Spleen (tissue), 11 donors: ENCODE data around the gene GPRC5D. TPM values are rescaled to one million over a fixed set of nuclear protein-coding genes. Genes with fewer than 3 reads are reported as not detected.

ENCODE experiments used
- DNase-seq: peaks from one replicate; pipeline ENCODE4 v3.0.0-alpha.2; 2020
- H3K27ac ChIP-seq, 8 donors: fragments of 200-600 bp; sonication (generic) in 7 of 8; 1 replicate in 4 of 8; 2 replicates in 4 of 8; pipeline versions ENCODE4 v1.5.0 to v1.8.0; 2016 to 2021; ENCODE audit warnings: inconsistent platforms in 4 of 8, mild to moderate bottlenecking in 4 of 8, moderate library complexity in 1 of 8
- H3K27me3 ChIP-seq, 7 donors: fragments of 200-600 bp; sonication (generic) in 6 of 7; replicated peaks in 1 of 7; 1 replicate in 4 of 7; 2 replicates in 3 of 7; pipeline versions ENCODE4 v1.5.0 to v1.8.0; 2016 to 2021; ENCODE audit warnings: inconsistent platforms in 3 of 7, mild to moderate bottlenecking in 1 of 7
- H3K36me3 ChIP-seq, 6 donors: fragments of 200-600 bp; sonication (generic) in 5 of 6; 1 replicate in 4 of 6; 2 replicates in 2 of 6; pipeline versions ENCODE4 v1.5.0 to v1.8.0; 2016 to 2021; ENCODE audit warnings: inconsistent platforms in 2 of 6
- H3K4me1 ChIP-seq, 6 donors: fragments of 200-600 bp; sonication (generic) in 5 of 6; 1 replicate in 3 of 6; 2 replicates in 3 of 6; pipeline versions ENCODE4 v1.5.0 to v1.8.0; 2016 to 2021; ENCODE audit warnings: inconsistent platforms in 3 of 6
- H3K4me3 ChIP-seq, 8 donors: fragments of 200-600 bp; sonication (generic) in 7 of 8; 1 replicate in 4 of 8; 2 replicates in 4 of 8; pipeline versions ENCODE4 v1.5.0 to v1.8.0; 2016 to 2021; ENCODE audit warnings: inconsistent platforms in 4 of 8, mild to moderate bottlenecking in 4 of 8, moderate library complexity in 2 of 8
- H3K9me3 ChIP-seq, 8 donors: fragments of 200-600 bp; sonication (generic) in 7 of 8; 1 replicate in 4 of 8; 2 replicates in 4 of 8; pipeline versions ENCODE4 v1.5.0 to v1.8.0; 2016 to 2021; ENCODE audit warnings: inconsistent platforms in 4 of 8
- CTCF ChIP-seq, 11 experiments: fragments of 200-600 bp in 7 of 11; fragments of 450-650 bp in 4 of 11; sonication (generic) in 4 of 11; IDR thresholded peaks in 8 of 11; conservative IDR thresholded peaks in 3 of 11; 1 replicate in 7 of 11; 2 replicates in 4 of 11; pipeline versions ENCODE4 v1.4.0 to v1.8.0; 2016 to 2021; ENCODE audit warnings: antibody characterized with exemption in 11 of 11, inconsistent platforms in 4 of 11, mild to moderate bottlenecking in 1 of 11
- POLR2A ChIP-seq, 3 donors: fragments of 450-650 bp; IDR thresholded peaks; one replicate each; pipeline ENCODE4 v1.5.1; 2017; ENCODE audit warnings: antibody characterized with exemption in 3 of 3, mild to moderate bottlenecking in 1 of 3
- POLR2AphosphoS5 ChIP-seq, 3 donors: sonication (generic); formaldehyde crosslinking; IDR thresholded peaks; one replicate each; pipeline ENCODE4 v1.5.1; 2017; ENCODE audit warnings: antibody characterized with exemption in 3 of 3
- WGBS, 5 donors: extraction: QIAGEN DNeasy Blood & Tissue Kit in 3 of 5; methylation state at CpG; one replicate each; pipeline versions ENCODE4 v1.1.5 to v1.1.7; 2013 to 2018; 5-methylcytosine and 5-hydroxymethylcytosine counted together
- intact Hi-C: fragments of 100-400 bp; cut with DNase I; formaldehyde crosslinking; loops from one replicate; pipeline ENCODE4 v1.15.0; 2023; ENCODE audit warnings: low total_unique reads
- polyA plus RNA-seq, 3 donors: library from polyadenylated mRNA; stranded (reverse); fragments of 200-250 nt; gene quantifications; one replicate each; pipeline ENCODE4 v1.2.1, GENCODE V29; 2013
- total RNA-seq, 7 donors: library from RNA; depleted of rRNA in 3 of 7; stranded (reverse); fragments of >200 nt in 3 of 7; fragmentation: NEBNext Ultra II Directional in 4 of 7; extraction: Animal tissue kit (Norgen Biotek cat#: 25700) in 4 of 7; gene quantifications; one replicate each; pipeline versions ENCODE4 v1.1.0 to v1.2.1, GENCODE V29; 2016 to 2021
- donor health status: healthy with polysubstance abuse.
- donor health status: DM: no; HTN: no; CAD: no; lungs with moderate emphysema.
- donor health status: DM: no; HTN: no; CAD: no.
- donor health status: Bipolar disorder and iron deficiency.
- donor health status: healthy.
- donor health status: DM: no; HTN: no; CAD: no.
- donor health status: DM: yes; HTN: yes; CAD: no.

The GPRC5D gene
- total and polyA plus RNA-seq, 10 donors = 0.23 to 1.4 (median 0.41) TPM; not detected in 5

GRCh38 chr12:12916135-12916944, 35.6 kb downstream of the GPRC5D start:
- H3K36me3 ChIP-seq = no peaks in the 10 kb centered on the region
- peak overlapping the region in 6 of 8 donors; percentile 48 to 72 (median 64) for H3K27ac ChIP-seq
- WGBS, 5 donors = 16 to 18% (median 17%) methylated on average over 19 of the region's 19 CpGs
- peaks cover 5 to 19% (median 15%) of the 10 kb centered on the region in 6 donors for H3K4me1 ChIP-seq
- peak overlapping the region in 2 of 8 donors; percentile 3 to 41 for H3K4me3 ChIP-seq
- peak; percentile 94 for DNase-seq
- no peaks in the 10 kb centered on the region for H3K9me3 ChIP-seq
- intact Hi-C loops = loop anchor here (5.0 kb wide), 1 partner anchor 301 kb away; no protein-coding TSS in a partner anchor
- peaks cover 0 to 7% (median 0%) of the 10 kb centered on the region in 7 donors for H3K27me3 ChIP-seq
- TF ChIP-seq CTCF (IDR thresholded peaks at IDR 0.05 in 8 of 11, conservative IDR thresholded peaks at IDR 0.05 in 3 of 11) = peak; percentile 96 to 99 (median 98)
- TF ChIP-seq POLR2A (IDR thresholded peaks at IDR 0.05) = no peak
- TF ChIP-seq POLR2AphosphoS5 (IDR thresholded peaks at IDR 0.05) = peak in 2 of 3 donors; percentile 38 to 57

GRCh38 chr12:12915656-12916055, 36.3 kb downstream of the GPRC5D start:
- H3K27ac ChIP-seq = no peak overlapping the region
- intact Hi-C loops = loop anchor here (5.0 kb wide), 1 partner anchor 302 kb away; no protein-coding TSS in a partner anchor
- H3K36me3 ChIP-seq = no peaks in the 10 kb centered on the region
- no peak for TF ChIP-seq POLR2AphosphoS5 (IDR thresholded peaks at IDR 0.05)
- no peak for TF ChIP-seq CTCF (IDR thresholded peaks at IDR 0.05 in 8 of 11, conservative IDR thresholded peaks at IDR 0.05 in 3 of 11)
- no peak for TF ChIP-seq POLR2A (IDR thresholded peaks at IDR 0.05)
- no peak for DNase-seq
- H3K27me3 ChIP-seq = peaks cover 0 to 7% (median 0%) of the 10 kb centered on the region in 7 donors
- H3K9me3 ChIP-seq = no peaks in the 10 kb centered on the region
- no peak overlapping the region for H3K4me3 ChIP-seq
- WGBS, 5 donors = 82 to 88% (median 84%) methylated on average over 10 of the region's 10 CpGs
- peaks cover 5 to 19% (median 15%) of the 10 kb centered on the region in 6 donors for H3K4me1 ChIP-seq

- no peak overlapping the region for H3K27ac ChIP-seq
- no peaks in the 10 kb centered on the region for H3K9me3 ChIP-seq
- H3K27me3 ChIP-seq = peaks cover 0 to 7% (median 0%) of the 10 kb centered on the region in 7 donors
- no peak overlapping the region for H3K4me3 ChIP-seq
- TF ChIP-seq POLR2A (IDR thresholded peaks at IDR 0.05) (no peak), POLR2AphosphoS5 (IDR thresholded peaks at IDR 0.05) (no peak), CTCF (IDR thresholded peaks at IDR 0.05 in 8 of 11, conservative IDR thresholded peaks at IDR 0.05 in 3 of 11) (no peak)
- WGBS, 5 donors = 82 to 97% (median 88%) methylated on average over 5 of the region's 5 CpGs
- DNase-seq = no peak
- peaks cover 12 to 35% (median 30%) of the 10 kb centered on the region in 6 donors for H3K4me1 ChIP-seq
- intact Hi-C loops = no loop called here
- H3K36me3 ChIP-seq = no peaks in the 10 kb centered on the region
Observed at GRCh38 chr12:12912711-12913110, 39.3 kb downstream of the GPRC5D start.

- Histone ChIP-seq H3K36me3 (no peaks in the 10 kb centered on the region), H3K27ac (no peak overlapping the region), H3K4me3 (no peak overlapping the region), H3K4me1 (peaks cover 5 to 18% (median 15%) of the 10 kb centered on the region in 6 donors), H3K27me3 (no peaks in the 10 kb centered on the region), H3K9me3 (no peaks in the 10 kb centered on the region)
- DNase-seq = no peak
- intact Hi-C loops = no loop called here
- WGBS, 5 donors = 31 to 46% (median 38%) methylated on average over 4 of the region's 4 CpGs
- TF ChIP-seq POLR2AphosphoS5 (IDR thresholded peaks at IDR 0.05) = no peak
- no peak for TF ChIP-seq POLR2A (IDR thresholded peaks at IDR 0.05)
- no peak for TF ChIP-seq CTCF (IDR thresholded peaks at IDR 0.05 in 8 of 11, conservative IDR thresholded peaks at IDR 0.05 in 3 of 11)
Observed at GRCh38 chr12:12909995-12910420, 42.0 kb downstream of the GPRC5D start.
